IPS-18a (cell line): Measurements from ENCODE around the gene KLK2.
"Not testable (repeated sequence)": the region's sequence is repeated elsewhere in the genome, so short reads cannot be mapped to it uniquely, and the experiment has no call there.

Source experiments
- H3K27ac ChIP-seq: one replicate; pipeline ENCODE4 v1.5.1; 2013; ENCODE audit warnings: low read length
- H3K27me3 ChIP-seq: one replicate; pipeline ENCODE4 v1.6.1; 2013; ENCODE audit warnings: mild to moderate bottlenecking, low read length; ENCODE audit not compliant: control insufficient read depth, insufficient read depth
- H3K36me3 ChIP-seq: one replicate; pipeline ENCODE4 v1.6.1; 2013; ENCODE audit warnings: low read depth, low read length; ENCODE audit not compliant: control insufficient read depth
- H3K4me1 ChIP-seq: one replicate; pipeline ENCODE4 v1.6.1; 2013; ENCODE audit warnings: low read depth, low read length; ENCODE audit not compliant: control insufficient read depth
- H3K4me3 ChIP-seq: one replicate; pipeline ENCODE4 v1.5.1; 2013; ENCODE audit warnings: low read length
- H3K9ac ChIP-seq: one replicate; pipeline ENCODE4 v1.6.1; 2013; ENCODE audit warnings: mild to moderate bottlenecking, low read length, moderate library complexity
- H3K9me3 ChIP-seq: one replicate; pipeline ENCODE4 v1.6.1; 2013; ENCODE audit warnings: low read depth, low read length; ENCODE audit not compliant: control insufficient read depth

Gene KLK2

GRCh38 chr19:50877338-50877737 is 4.1 kb downstream of the KLK2 start:
- Histone ChIP-seq H3K9ac (no peak overlapping the region), H3K27ac (no peak overlapping the region), H3K4me3 (no peak overlapping the region), H3K36me3 (no peaks in the 10 kb centered on the region), H3K4me1 (no peaks in the 10 kb centered on the region), H3K27me3 (peaks cover 8% of the 10 kb centered on the region), H3K9me3 (no peaks in the 10 kb centered on the region)

- H3K27me3 ChIP-seq: peaks cover 8% of the 10 kb centered on the region
- no peak overlapping the region for H3K9ac ChIP-seq
- H3K4me1 ChIP-seq: no peaks in the 10 kb centered on the region
- no peaks in the 10 kb centered on the region for H3K9me3 ChIP-seq
- no peak overlapping the region for H3K27ac ChIP-seq
- no peak overlapping the region for H3K4me3 ChIP-seq
- no peaks in the 10 kb centered on the region for H3K36me3 ChIP-seq
These were observed 5.6 kb downstream of the KLK2 start for GRCh38 chr19:50878851-50879250.

- Histone ChIP-seq H3K27me3 (no peaks in the 10 kb centered on the region), H3K4me1 (no peaks in the 10 kb centered on the region), H3K9me3 (no peaks in the 10 kb centered on the region), H3K4me3 (no peak overlapping the region), H3K9ac (no peak overlapping the region), H3K27ac (no peak overlapping the region), H3K36me3 (no peaks in the 10 kb centered on the region)
These were observed 7.0 kb downstream of the KLK2 start for GRCh38 chr19:50880241-50880640.

GRCh38 chr19:50882188-50882587 is 8.9 kb downstream of the KLK2 start:
- Histone ChIP-seq H3K27ac (no peak overlapping the region), H3K4me1 (no peaks in the 10 kb centered on the region), H3K27me3 (no peaks in the 10 kb centered on the region), H3K4me3 (no peak overlapping the region), H3K9me3 (no peaks in the 10 kb centered on the region), H3K9ac (no peak overlapping the region), H3K36me3 (no peaks in the 10 kb centered on the region)

GRCh38 chr19:50889638-50890037 is 16.4 kb downstream of the KLK2 start:
- Histone ChIP-seq H3K9me3 (peaks cover 4% of the 10 kb centered on the region), H3K27me3 (no peaks in the 10 kb centered on the region), H3K27ac (no peak overlapping the region)

GRCh38 chr19:50890422-50891252 is 17.4 kb downstream of the KLK2 start:
- Histone ChIP-seq H3K4me1 (no peaks in the 10 kb centered on the region), H3K4me3 (no peak overlapping the region), H3K27me3 (no peaks in the 10 kb centered on the region), H3K9me3 (peaks cover 4% of the 10 kb centered on the region), H3K27ac (no peak overlapping the region), H3K9ac (no peak overlapping the region), H3K36me3 (no peaks in the 10 kb centered on the region)

More at GRCh38 chr19:50889638-50890037, 16.4 kb downstream of the KLK2 start:
- Histone ChIP-seq H3K4me3 (no peak overlapping the region), H3K36me3 (no peaks in the 10 kb centered on the region), H3K4me1 (no peaks in the 10 kb centered on the region), H3K9ac (no peak overlapping the region)

- H3K27ac ChIP-seq: no peak overlapping the region
These were observed 18.0 kb downstream of the KLK2 start for GRCh38 chr19:50891253-50891625.

GRCh38 chr19:50893047-50893736 is 20.0 kb downstream of the KLK2 start:
- H3K4me1 ChIP-seq: no peaks in the 10 kb centered on the region
- H3K27me3 ChIP-seq: no peaks in the 10 kb centered on the region
- no peak overlapping the region for H3K9ac ChIP-seq
- peaks cover 4% of the 10 kb centered on the region for H3K9me3 ChIP-seq
- H3K4me3 ChIP-seq: no peak overlapping the region
- H3K36me3 ChIP-seq: no peaks in the 10 kb centered on the region
- no peak overlapping the region for H3K27ac ChIP-seq

More at GRCh38 chr19:50891253-50891625, 18.0 kb downstream of the KLK2 start:
- Histone ChIP-seq H3K9me3 (peaks cover 4% of the 10 kb centered on the region), H3K4me1 (no peaks in the 10 kb centered on the region), H3K36me3 (no peaks in the 10 kb centered on the region), H3K9ac (no peak overlapping the region), H3K4me3 (no peak overlapping the region), H3K27me3 (no peaks in the 10 kb centered on the region)

GRCh38 chr19:50894478-50895356 is 21.5 kb downstream of the KLK2 start:
- Histone ChIP-seq H3K27me3 (no peaks in the 10 kb centered on the region), H3K9me3 (peaks cover 4% of the 10 kb centered on the region), H3K4me1 (no peaks in the 10 kb centered on the region), H3K9ac (no peak overlapping the region), H3K4me3 (no peak overlapping the region), H3K36me3 (no peaks in the 10 kb centered on the region), H3K27ac (no peak overlapping the region)

- H3K27ac ChIP-seq, H3K36me3 ChIP-seq, H3K9me3 ChIP-seq, H3K9ac ChIP-seq, H3K4me1 ChIP-seq, H3K4me3 ChIP-seq, H3K27me3 ChIP-seq: not testable (repeated sequence)
These were observed 22.9 kb downstream of the KLK2 start for GRCh38 chr19:50896089-50896590.

- Histone ChIP-seq H3K4me3 (no peak overlapping the region), H3K4me1 (no peaks in the 10 kb centered on the region), H3K9ac (no peak overlapping the region), H3K9me3 (peaks cover 4% of the 10 kb centered on the region), H3K36me3 (no peaks in the 10 kb centered on the region), H3K27ac (no peak overlapping the region), H3K27me3 (no peaks in the 10 kb centered on the region)
These were observed 23.5 kb downstream of the KLK2 start for GRCh38 chr19:50896591-50897190.
